C4-2B (cell line): Measurements from ENCODE around the gene COP1.
"Not testable (repeated sequence)": the region's sequence is repeated elsewhere in the genome, so short reads cannot be mapped to it uniquely, and the experiment has no call there.

Source experiments
- ZFX ChIP-seq: fragments of 450-650 bp; IDR thresholded peaks from 2 replicates; pipeline ENCODE4 v1.6.1; 2017
- TF ChIP-seq, protein P1 (sequence below): fragments of 450-650 bp; conservative IDR thresholded peaks from 2 replicates; pipeline ENCODE4 v1.5.1; 2017; ENCODE audit warnings: mild to moderate bottlenecking

DNA sequence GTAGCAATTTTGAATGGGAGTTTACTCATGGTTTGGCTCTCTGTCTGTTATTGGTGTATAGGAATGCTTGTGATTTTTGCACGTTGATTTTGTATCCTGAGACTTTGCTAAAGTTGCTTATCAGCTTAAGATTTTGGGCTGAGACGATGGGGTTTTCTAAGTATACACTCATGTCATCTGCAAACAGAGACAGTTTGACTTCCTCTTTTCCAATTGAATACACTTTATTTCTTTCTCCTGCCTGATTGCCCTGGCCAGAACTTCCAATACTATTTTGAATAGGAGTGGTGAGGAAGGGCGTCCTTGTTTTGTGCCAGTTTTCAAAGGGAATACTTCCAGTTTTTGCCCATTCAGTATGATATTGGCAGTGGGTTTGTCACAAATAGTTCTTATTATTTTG, 26.6 kb upstream of the COP1 start:
- TF ChIP-seq, protein P1, sequence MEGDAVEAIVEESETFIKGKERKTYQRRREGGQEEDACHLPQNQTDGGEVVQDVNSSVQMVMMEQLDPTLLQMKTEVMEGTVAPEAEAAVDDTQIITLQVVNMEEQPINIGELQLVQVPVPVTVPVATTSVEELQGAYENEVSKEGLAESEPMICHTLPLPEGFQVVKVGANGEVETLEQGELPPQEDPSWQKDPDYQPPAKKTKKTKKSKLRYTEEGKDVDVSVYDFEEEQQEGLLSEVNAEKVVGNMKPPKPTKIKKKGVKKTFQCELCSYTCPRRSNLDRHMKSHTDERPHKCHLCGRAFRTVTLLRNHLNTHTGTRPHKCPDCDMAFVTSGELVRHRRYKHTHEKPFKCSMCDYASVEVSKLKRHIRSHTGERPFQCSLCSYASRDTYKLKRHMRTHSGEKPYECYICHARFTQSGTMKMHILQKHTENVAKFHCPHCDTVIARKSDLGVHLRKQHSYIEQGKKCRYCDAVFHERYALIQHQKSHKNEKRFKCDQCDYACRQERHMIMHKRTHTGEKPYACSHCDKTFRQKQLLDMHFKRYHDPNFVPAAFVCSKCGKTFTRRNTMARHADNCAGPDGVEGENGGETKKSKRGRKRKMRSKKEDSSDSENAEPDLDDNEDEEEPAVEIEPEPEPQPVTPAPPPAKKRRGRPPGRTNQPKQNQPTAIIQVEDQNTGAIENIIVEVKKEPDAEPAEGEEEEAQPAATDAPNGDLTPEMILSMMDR, result not testable (repeated sequence)
- not testable (repeated sequence) for TF ChIP-seq ZFX
